HG02763 (cell line): ENCODE data around the gene INPP5F.

Experiments used
- ATAC-seq: cut with Tn5 transposase; IDR thresholded peaks from one replicate; pipeline ENCODE4 v1.9.1; 2021; ENCODE audit warnings: mild to moderate bottlenecking, moderate library complexity; ENCODE audit not compliant: unreplicated experiment

Gene INPP5F

DNA sequence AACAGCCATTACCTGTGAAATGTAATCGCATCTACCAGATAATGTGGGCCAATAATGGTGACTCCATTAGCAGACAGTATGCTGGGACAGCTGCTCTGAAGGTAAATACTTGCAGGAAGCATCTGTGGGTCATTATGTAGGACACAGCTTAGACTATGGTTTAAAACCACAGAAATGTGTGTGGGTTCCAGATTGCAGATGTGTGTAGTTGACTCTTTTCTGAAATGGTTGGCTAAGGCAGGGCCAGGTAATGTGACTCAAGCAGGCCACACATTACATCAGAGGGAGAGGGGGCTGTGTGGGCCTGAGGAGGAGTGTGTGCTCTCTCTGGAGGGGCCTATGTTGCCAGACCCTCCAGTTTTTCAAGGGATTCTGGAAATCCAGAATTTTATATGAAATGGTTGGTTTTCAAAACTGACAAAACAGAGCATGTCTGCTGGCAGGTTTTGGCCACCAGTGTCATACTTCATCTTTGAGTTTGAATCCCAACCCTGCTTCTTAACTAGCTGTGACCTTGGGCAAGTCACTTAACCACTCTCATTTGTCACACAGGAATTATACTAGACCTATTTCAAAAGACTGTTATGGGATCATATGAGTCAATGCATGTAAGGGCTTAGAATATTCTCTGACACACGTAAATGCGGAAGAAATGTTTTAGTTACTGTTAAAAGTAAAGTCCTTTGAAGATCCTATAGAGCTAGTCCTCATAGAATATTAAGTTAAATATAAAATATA is 82.3 kb downstream of the INPP5F start:
- peak; percentile 71 for ATAC-seq

DNA sequence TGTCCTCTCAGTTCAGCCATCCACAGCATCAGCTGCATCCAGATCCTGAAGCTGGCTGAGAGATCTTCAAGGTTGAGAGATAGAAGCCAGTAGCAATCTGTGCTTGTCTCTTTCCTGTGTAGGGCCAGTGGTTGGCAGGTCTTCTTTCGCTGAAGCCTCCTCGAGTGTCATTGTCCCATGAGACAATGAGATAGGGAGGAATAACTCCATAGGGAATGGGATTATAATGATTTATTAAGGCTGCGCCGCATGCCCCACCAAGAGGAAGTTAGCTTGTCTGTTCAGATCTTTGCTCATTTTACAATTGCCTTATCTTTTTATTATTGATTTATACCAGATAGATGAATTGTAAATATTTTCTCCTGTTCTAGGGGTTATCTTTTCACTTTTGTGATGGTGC is 85.3 kb downstream of the INPP5F start:
- no peak for ATAC-seq

DNA sequence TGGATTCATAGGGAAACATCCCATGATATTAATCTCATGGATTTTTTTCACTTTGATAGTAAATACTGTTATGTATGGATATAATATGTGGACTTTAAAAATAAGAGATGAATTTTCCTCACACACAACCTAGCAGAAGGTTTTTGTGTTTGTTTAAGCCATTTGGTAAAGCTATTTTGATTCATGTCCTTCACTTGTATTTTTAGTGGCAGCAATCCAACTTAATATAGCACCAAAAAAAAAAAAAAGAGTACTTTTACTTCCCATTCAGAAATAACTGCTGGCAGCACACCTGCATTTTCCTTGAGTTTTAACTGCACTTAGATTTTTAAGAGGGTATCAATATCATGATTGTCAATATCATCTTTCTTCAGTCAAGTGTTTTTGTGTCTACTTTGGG is 86.8 kb downstream of the INPP5F start:
- ATAC-seq = no peak

DNA sequence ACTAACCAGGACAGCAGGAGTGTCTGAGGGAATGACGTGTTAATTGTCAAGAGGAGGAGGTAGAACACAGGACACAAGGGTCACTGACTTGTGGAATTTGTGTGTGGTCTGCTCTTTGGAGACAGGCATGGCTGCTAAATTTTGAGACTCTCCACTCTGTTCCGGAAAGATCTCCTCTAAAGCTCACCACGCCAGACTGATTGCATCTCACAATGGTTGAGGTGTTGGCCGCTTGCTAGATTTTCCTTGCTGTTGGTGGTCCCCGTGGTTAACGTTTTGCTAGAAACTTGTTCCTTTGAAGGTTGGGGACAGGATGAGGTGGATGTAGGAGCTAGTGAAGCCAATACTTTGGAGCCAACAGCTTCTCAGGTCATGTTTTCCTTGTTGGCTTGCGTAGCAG is 89.8 kb downstream of the INPP5F start:
- ATAC-seq = no peak

DNA sequence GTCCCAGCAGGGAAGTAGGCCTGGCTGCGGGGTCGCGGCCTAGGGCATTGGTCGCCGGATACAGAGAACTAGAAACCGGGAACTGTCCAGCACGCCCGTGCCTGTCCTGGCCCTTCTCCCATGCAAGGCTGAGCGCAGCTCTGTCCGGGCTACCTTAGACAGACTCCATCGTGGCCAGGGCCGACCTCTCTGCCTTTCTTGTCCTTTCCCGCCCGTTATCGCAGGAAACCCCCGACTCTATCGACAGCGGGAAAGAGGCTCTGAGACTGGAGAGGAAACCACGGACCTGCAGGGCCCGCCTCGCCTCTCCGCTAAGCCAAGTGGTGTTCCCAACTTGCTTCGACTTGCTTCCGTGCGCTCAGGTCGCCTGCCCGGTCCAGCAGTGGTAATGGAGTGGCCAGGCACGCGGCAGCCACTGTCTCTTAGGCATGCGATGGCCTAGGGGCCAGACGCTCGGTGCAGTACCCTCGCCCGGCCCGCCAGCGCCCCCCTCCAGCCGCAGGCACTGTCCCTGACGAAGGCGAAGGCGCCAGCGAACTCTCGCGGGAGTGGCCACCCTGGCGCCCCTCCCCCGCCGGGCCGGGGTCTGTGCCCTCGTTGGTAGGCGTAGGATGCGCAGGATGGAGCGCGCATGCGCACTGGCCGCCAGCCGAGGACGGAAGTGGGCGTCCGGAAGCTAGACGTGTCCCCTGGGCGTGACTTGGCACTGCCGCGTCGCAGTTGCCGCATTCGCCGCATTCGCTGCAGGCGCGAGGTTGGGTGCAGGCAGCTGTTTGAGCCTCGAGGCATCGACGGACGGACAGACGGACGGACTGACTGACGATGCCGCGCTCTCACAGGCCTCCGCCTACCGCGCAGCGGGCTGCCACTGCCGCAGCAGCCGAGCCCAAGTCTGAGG is 92.4 kb downstream of the INPP5F start:
- ATAC-seq = no peak

DNA sequence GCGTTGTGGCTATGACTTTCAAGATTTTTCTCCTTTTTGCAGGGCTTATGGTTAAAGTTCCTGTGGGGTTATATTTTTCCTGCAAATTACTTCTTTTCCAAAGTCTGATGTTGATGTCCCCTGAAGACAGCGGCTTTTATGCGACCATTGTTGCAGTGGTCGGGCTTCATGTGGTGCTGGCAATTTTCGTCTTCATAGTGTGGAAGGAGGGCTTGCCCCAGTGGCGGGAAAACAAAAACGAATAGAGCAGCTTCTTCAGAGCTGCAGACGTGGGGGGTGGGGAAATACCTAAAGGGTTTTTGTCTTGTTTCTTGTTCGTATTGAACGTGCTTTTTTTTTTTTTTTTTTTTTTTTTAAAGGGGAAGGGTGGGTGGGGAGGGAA is 93.0 kb downstream of the INPP5F start:
- no peak for ATAC-seq

DNA sequence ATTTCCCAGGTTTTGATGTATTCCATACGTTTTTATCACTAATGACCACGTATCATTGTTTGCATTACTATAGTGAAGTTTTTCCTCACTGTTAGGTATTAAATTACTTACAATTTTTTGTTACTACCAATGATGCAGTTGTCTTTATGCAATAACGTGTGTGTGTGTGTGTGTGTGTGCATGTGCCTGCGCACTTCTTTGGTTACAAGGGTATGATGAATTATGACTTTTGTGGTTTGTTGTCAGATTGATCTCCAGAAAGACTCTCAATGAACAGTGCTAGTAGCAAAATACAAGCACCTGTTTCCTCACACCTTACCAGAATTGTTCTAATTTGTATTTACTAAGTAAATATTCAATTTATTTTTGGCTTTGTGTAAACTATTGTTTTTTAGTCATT is 95.3 kb downstream of the INPP5F start:
- ATAC-seq = no peak

DNA sequence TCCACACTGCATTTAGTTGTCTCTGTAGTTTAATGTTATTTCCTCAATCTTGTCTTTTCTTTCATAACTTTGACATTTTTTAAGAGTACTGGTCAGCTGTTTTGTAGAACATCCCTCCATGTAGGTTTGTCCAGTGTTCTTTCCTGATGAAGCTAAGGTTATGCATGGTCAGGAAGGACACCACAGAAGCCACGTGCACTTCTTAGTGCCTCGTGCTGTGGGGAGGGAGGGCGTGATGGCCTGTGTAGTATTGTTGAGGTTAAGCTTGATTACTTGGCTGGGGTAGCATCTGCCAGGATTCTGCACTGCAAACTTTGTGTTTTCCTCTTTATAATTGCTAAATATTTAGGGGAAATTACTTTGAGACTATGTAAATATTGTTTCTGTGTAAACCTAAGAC is 98.4 kb downstream of the INPP5F start:
- no peak for ATAC-seq

DNA sequence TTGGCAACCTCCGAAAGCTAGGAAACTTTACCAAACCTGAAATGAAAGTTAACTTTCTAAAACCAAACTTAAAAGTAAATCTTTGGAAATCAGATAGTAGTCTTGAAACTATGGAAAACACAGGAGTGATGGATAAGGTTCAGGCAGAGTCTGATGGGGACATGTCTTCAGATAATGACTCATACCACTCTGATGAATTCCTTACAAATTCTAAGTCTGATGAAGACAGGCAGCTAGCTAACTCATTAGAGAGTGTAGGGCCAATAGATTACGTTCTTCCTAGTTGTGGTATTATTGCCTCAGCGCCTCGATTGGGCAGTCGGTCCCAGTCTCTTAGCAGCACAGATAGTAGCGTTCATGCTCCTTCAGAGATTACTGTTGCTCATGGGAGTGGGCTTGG is 100.9 kb downstream of the INPP5F start:
- ATAC-seq = no peak

DNA sequence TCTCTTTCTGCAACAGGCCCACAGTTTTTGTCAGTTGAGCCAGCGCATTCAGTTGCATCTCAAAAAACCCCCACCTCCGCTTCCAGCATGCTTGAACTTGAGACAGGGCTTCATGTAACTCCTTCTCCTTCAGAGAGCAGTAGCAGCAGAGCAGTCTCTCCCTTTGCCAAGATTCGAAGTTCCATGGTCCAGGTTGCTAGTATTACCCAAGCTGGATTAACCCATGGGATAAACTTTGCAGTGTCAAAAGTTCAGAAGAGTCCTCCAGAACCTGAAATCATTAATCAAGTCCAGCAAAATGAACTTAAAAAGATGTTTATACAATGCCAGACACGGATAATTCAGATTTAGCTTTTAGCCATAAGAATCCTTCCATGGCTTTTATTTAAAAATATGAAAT is 101.6 kb downstream of the INPP5F start:
- ATAC-seq = no peak

DNA sequence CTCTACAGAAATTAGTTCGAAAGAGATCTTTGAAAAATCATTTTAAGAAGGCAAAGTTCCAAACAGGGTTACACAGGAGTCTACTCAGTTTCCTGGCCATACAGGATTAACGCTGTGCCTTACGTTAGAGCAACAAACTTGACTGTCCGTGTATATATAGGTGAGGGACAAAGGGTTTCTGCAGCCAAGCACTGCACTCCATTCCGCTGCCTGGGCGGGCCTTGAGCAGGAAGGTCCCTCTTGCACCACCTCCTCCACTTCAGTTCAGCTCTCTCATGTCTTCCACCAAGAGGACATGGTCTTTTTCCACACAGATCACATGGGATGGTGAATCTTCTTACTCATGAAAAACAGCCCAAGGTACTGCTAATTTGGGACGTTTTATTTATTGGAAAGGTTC is 103.6 kb downstream of the INPP5F start:
- ATAC-seq = no peak

DNA sequence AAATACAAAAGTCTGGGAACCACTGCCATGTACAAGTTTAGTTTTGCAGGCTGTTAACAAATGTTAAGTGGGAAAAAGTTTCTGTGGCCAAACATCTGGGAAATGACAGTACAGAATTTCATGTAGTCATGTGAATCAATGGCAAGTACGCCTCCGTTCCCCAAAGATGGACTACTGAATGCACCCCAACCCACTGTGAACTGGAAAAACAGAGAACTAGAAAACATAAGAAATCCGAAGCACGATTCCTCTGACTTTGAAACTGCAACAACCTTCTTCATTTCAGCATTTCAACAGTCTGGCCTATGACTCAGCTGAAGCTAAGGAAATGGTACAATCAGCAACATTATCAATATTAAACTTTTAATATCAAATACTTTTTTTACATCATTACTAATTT is 105.0 kb downstream of the INPP5F start:
- no peak for ATAC-seq

DNA sequence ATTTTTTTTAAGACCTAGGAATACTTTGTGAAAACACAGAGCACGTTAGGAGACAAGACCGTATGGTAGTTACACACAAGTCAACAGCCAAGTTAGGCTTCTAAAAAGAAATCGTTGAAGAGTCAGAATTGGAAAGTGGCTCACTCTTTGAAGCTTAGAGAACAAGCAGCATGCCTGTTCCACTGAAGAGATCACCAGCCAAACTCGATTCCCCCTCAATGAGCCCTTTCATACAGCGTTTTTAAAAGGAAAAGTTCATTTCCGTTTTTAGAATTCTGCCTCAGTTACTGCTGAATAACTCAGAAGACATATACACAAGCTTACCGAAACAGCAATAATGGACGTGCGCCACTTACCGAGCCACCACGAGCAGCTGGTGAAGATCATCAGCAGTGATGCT is 105.8 kb downstream of the INPP5F start:
- no peak for ATAC-seq

DNA sequence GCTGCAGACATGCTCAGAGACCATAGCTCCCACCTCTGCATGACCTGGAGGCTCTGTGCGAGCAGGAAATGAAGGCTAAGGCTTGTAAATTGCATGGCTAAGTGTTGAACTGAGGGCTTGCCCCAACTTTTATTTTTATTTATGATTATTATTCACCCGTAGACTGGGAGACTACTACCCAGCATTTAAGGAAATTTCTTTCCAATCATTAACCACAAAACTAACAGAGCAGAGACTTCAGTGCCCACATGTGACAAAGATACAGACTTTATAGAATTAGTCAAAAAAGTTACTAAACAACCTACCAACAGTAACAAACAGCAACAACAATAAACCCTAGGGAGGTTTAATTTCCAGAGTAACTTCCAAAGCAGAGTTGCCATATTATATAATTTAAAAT is 107.1 kb downstream of the INPP5F start:
- ATAC-seq = no peak

DNA sequence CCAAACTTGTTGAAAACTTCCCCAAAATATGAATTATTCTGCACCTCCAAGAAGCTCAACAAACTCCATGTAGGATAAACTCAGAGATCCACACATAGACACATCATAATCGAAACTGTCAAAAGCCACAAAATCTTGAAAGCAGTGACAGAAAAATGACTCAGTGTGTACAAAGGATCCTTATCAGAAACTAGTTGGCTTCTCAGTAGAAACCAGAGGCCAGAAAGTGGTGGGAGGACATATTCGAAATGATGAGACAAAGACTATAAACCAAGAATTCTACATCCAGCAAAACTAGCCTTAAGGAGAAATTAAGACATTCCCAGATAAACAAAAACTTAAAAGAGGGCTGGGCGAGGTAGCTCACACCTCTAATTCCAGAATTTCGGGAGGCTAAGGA is 108.3 kb downstream of the INPP5F start:
- ATAC-seq = no peak

DNA sequence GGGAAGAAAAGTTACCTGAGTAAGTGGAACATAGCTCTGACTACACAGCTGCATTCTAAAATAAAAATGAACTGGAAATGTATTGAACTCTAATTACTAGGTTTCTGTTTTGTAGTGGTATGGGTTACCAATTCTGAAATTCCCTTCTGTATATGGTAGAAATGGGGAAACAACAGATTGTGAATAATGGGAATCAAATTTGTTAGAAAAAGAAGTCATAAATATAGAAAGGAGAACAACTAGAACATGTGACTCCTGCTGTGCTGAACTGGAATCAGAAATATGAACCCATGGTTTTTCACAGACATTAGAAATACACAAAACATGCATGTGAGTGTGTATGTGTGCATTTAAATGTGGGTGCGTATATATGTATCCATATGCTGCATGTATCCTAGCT is 119.8 kb downstream of the INPP5F start:
- no peak for ATAC-seq

DNA sequence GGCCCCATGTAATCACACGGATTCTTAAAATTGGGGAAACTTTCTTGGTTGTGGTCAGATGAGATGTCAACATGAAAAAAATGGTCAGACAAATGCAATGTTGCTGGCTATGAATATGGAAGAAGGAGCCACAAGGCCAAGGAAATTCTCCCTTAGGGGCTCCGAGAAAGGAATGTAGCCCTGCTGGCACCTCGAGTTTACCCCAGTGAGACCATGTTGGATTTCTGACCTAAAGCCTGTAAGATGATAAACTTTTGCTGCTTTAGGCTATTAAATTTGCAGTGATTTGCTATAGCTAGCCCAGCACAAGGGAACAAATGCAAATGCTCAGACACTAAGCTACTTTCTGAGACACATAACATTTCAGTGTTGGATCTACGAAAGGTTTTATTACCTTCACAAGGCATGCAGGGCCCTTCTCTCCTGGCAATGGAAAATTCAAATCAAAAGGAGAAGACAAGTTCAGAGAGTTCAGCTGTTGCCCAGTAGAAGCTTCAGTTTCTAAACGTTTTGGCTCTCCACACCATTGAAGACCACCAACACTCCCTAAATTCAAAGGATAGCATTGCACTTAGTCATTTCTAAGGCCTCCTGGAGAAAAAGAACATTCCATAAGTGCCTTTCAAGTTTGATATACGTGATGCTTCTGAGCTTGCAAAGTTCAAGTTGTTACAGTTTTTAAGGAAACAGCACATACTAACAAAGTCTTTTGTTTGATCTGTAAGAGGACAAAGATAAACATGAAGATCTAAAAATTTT is 123.4 kb downstream of the INPP5F start:
- ATAC-seq = no peak

DNA sequence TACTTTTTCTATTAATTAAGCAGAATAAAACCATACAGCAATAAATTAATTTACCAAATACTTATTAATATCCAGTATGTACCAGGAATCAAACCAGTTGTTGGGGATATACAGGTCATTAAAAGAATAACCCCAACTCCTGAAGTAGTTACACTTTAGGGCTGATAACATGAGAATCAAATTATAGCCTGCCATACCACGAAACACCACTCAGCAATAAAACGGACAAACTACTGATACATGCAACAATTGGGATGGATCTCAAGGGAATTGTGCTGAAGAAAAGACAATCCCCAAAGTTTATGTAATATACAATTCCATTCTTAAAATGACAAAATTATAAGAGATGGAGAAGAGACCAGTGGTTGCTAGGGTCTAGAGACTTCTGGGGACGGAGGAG is 124.1 kb downstream of the INPP5F start:
- ATAC-seq = no peak

DNA sequence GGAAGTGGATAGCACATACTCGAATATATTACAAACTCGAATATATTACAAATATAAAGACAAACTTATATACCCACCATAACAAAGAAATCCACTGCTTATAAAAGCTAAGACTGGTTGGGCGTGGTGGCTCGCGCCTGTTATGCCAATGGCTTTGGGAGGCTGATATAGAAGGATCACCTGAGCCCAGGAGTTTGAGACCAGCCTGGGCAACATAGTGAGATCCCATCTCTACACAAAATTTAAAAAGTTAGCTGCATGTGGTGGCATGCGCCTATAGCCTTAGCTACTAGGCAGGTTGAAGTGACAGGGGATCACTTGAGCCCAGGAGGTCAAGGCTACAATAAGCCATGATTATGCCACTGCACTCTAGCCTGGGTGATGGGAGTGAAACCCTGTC is 126.4 kb downstream of the INPP5F start:
- ATAC-seq = no peak

DNA sequence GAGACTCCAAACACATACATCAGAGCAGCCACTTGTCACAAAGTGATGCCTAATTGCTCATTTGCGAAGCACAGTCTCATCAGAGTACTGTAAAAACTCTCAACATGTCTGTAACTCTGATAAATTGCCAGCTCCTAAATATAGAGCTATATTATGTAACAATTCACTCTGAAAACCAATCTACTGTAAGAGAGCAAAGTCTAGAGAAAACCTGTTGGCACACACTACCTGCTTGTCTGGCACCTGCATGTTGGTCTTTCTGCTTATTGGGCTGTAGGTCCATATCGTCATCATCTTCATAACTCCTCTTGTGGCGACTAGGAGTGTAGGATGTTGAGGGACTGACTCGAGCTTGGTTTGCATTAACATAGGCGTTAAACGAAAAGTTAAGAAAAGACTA is 127.0 kb downstream of the INPP5F start:
- no peak for ATAC-seq

DNA sequence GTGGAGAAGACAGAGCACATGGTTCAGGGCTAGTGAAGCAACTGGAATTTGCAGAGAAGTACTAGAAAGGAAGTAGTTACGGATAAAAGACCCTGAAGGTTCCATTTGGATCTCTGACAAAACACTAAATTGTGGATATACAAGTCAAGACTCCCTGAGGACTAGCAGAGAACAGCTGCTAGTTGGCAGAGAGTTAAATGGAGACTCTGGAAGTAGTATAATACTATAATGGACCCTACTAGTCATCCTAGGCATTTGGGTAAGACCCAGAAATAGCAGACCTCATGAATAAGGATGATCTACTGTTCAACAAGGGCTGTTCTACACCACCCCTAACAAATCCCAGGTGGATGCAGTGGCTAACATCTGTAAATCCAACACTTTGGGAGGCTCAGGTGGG is 127.7 kb downstream of the INPP5F start:
- ATAC-seq = no peak

DNA sequence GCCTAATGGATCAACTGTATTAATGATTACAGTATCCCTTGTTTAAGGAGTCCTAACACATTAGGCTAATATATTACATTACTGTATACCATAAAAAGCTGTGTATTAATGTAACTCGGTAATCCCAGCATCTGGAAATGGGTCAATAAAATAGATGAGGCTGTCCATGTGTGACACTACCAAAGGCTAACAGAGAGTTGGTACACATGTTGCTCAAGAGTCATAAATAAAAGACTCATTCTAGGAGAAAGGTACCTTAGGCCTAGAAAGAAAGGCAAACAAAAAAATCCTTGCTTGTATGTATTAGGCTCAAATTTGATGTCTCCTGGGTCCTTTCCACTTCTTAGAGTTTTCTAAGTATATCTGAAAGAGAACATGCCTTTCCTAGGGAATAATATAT is 132.2 kb downstream of the INPP5F start:
- ATAC-seq = no peak
